Spleen (tissue), 11 donors: ENCODE data around the gene PELI3. TPM values are rescaled to one million over a fixed set of nuclear protein-coding genes. Genes with fewer than 3 reads are reported as not detected.

Source experiments
- DNase-seq: peaks from one replicate; pipeline ENCODE4 v3.0.0-alpha.2; 2020
- H3K27ac ChIP-seq, 8 donors: fragments of 200-600 bp; sonication (generic) in 7 of 8; 1 replicate in 4 of 8; 2 replicates in 4 of 8; pipeline versions ENCODE4 v1.5.0 to v1.8.0; 2016 to 2021; ENCODE audit warnings: inconsistent platforms in 4 of 8, mild to moderate bottlenecking in 4 of 8, moderate library complexity in 1 of 8
- H3K27me3 ChIP-seq, 7 donors: fragments of 200-600 bp; sonication (generic) in 6 of 7; replicated peaks in 1 of 7; 1 replicate in 4 of 7; 2 replicates in 3 of 7; pipeline versions ENCODE4 v1.5.0 to v1.8.0; 2016 to 2021; ENCODE audit warnings: inconsistent platforms in 3 of 7, mild to moderate bottlenecking in 1 of 7
- H3K36me3 ChIP-seq, 6 donors: fragments of 200-600 bp; sonication (generic) in 5 of 6; 1 replicate in 4 of 6; 2 replicates in 2 of 6; pipeline versions ENCODE4 v1.5.0 to v1.8.0; 2016 to 2021; ENCODE audit warnings: inconsistent platforms in 2 of 6
- H3K4me1 ChIP-seq, 6 donors: fragments of 200-600 bp; sonication (generic) in 5 of 6; 1 replicate in 3 of 6; 2 replicates in 3 of 6; pipeline versions ENCODE4 v1.5.0 to v1.8.0; 2016 to 2021; ENCODE audit warnings: inconsistent platforms in 3 of 6
- H3K4me3 ChIP-seq, 8 donors: fragments of 200-600 bp; sonication (generic) in 7 of 8; 1 replicate in 4 of 8; 2 replicates in 4 of 8; pipeline versions ENCODE4 v1.5.0 to v1.8.0; 2016 to 2021; ENCODE audit warnings: inconsistent platforms in 4 of 8, mild to moderate bottlenecking in 4 of 8, moderate library complexity in 2 of 8
- H3K9me3 ChIP-seq, 8 donors: fragments of 200-600 bp; sonication (generic) in 7 of 8; 1 replicate in 4 of 8; 2 replicates in 4 of 8; pipeline versions ENCODE4 v1.5.0 to v1.8.0; 2016 to 2021; ENCODE audit warnings: inconsistent platforms in 4 of 8
- POLR2A ChIP-seq, 3 donors: fragments of 450-650 bp; IDR thresholded peaks; one replicate each; pipeline ENCODE4 v1.5.1; 2017; ENCODE audit warnings: antibody characterized with exemption in 3 of 3, mild to moderate bottlenecking in 1 of 3
- POLR2AphosphoS5 ChIP-seq, 3 donors: sonication (generic); formaldehyde crosslinking; IDR thresholded peaks; one replicate each; pipeline ENCODE4 v1.5.1; 2017; ENCODE audit warnings: antibody characterized with exemption in 3 of 3
- WGBS, 5 donors: extraction: QIAGEN DNeasy Blood & Tissue Kit in 3 of 5; methylation state at CpG; one replicate each; pipeline versions ENCODE4 v1.1.5 to v1.1.7; 2013 to 2018; 5-methylcytosine and 5-hydroxymethylcytosine counted together
- intact Hi-C: fragments of 100-400 bp; cut with DNase I; formaldehyde crosslinking; loops from one replicate; pipeline ENCODE4 v1.15.0; 2023; ENCODE audit warnings: low total_unique reads
- polyA plus RNA-seq, 3 donors: library from polyadenylated mRNA; stranded (reverse); fragments of 200-250 nt; gene quantifications; one replicate each; pipeline ENCODE4 v1.2.1, GENCODE V29; 2013
- total RNA-seq, 7 donors: library from RNA; depleted of rRNA in 3 of 7; stranded (reverse); fragments of >200 nt in 3 of 7; fragmentation: NEBNext Ultra II Directional in 4 of 7; extraction: Animal tissue kit (Norgen Biotek cat#: 25700) in 4 of 7; gene quantifications; one replicate each; pipeline versions ENCODE4 v1.1.0 to v1.2.1, GENCODE V29; 2016 to 2021
- TF ChIP-seq, protein P1 (sequence below), 11 experiments: fragments of 200-600 bp in 7 of 11; fragments of 450-650 bp in 4 of 11; sonication (generic) in 4 of 11; IDR thresholded peaks in 8 of 11; conservative IDR thresholded peaks in 3 of 11; 1 replicate in 7 of 11; 2 replicates in 4 of 11; pipeline versions ENCODE4 v1.4.0 to v1.8.0; 2016 to 2021; ENCODE audit warnings: antibody characterized with exemption in 11 of 11, inconsistent platforms in 4 of 11, mild to moderate bottlenecking in 1 of 11
- donor health status: healthy with polysubstance abuse.
- donor health status: DM: no; HTN: no; CAD: no; lungs with moderate emphysema.
- donor health status: DM: no; HTN: no; CAD: no.
- donor health status: Bipolar disorder and iron deficiency.
- donor health status: healthy.
- donor health status: DM: no; HTN: no; CAD: no.
- donor health status: DM: yes; HTN: yes; CAD: no.

Gene PELI3
- total and polyA plus RNA-seq, 10 donors: 2.4 to 14.6 (median 9.7) TPM

DNA sequence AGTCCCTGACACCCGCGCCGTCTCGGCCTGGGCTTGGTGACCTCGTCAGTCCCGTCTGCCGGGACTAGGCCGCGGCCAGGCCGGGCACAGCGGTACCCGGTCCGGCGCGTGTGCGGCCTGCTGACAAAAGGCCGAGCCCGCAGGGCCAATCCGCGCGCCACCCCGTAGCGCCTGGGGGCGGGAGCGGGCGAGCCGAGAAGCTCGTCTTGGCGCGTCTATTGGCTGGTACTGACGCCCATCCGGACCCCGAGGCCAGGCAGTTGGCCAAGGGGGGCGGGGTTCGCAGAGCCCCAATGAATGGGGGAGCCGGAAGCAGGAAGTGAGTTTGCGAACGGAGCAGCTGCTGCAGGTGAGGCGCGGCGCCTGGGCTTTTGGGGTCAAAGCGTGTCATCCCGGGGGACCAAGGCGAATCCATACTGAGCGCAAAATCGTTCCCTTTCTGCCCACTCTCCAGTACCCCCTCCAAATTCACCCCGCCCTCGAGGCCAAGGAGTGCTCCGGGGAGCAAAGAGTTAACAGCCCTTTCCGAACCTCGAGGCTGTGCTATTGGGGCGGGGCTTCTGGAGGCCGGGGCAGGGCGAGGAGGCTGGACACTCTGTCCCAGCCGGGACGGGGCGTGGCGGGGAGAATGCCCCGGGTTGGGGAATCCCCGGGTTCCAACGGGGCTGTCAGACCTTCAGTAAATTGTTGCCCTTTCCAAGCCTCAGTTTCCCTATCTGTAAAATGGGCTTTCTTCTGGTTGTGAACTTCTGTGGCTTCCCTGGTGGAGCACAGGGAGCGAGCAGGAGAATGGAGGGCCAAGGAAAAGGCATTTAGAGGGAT lies 13.6 kb downstream of the PELI3 start, which contains the start of gene DPP3:
TSS of gene DPP3 (plus strand) at position 318 of the 822 bp plus-strand sequence. CDS start 1,767 bp downstream, outside the sequence.
- H3K36me3 ChIP-seq: peaks cover 0 to 40% (median 6%) of the 10 kb centered on the region in 6 donors
- peaks cover 14 to 45% (median 27%) of the 10 kb centered on the region in 6 donors for H3K4me1 ChIP-seq
- 1 to 3% (median 1%) methylated on average over 11 to 62 of the region's 62 CpGs for WGBS, 5 donors
- TF ChIP-seq, protein P1, sequence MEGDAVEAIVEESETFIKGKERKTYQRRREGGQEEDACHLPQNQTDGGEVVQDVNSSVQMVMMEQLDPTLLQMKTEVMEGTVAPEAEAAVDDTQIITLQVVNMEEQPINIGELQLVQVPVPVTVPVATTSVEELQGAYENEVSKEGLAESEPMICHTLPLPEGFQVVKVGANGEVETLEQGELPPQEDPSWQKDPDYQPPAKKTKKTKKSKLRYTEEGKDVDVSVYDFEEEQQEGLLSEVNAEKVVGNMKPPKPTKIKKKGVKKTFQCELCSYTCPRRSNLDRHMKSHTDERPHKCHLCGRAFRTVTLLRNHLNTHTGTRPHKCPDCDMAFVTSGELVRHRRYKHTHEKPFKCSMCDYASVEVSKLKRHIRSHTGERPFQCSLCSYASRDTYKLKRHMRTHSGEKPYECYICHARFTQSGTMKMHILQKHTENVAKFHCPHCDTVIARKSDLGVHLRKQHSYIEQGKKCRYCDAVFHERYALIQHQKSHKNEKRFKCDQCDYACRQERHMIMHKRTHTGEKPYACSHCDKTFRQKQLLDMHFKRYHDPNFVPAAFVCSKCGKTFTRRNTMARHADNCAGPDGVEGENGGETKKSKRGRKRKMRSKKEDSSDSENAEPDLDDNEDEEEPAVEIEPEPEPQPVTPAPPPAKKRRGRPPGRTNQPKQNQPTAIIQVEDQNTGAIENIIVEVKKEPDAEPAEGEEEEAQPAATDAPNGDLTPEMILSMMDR (IDR thresholded peaks at IDR 0.05 in 8 of 11, conservative IDR thresholded peaks at IDR 0.05 in 3 of 11): peak in 2 of 11 experiments; percentile 14 to 34
- TF ChIP-seq POLR2A (IDR thresholded peaks at IDR 0.05): peak; percentile 17 to 87 (median 65)
- TF ChIP-seq POLR2AphosphoS5 (IDR thresholded peaks at IDR 0.05): peak; percentile 88 to 96 (median 94)
- H3K27me3 ChIP-seq: no peaks in the 10 kb centered on the region
- no peaks in the 10 kb centered on the region for H3K9me3 ChIP-seq
- peak within 1 kb of the TSS; percentile 67 to 87 (median 80) for H3K4me3 ChIP-seq
- H3K27ac ChIP-seq: peak within 1 kb of the TSS; percentile 73 to 92 (median 86)
- peak; percentile 99 for DNase-seq
- intact Hi-C loops: no loop called here

DNA sequence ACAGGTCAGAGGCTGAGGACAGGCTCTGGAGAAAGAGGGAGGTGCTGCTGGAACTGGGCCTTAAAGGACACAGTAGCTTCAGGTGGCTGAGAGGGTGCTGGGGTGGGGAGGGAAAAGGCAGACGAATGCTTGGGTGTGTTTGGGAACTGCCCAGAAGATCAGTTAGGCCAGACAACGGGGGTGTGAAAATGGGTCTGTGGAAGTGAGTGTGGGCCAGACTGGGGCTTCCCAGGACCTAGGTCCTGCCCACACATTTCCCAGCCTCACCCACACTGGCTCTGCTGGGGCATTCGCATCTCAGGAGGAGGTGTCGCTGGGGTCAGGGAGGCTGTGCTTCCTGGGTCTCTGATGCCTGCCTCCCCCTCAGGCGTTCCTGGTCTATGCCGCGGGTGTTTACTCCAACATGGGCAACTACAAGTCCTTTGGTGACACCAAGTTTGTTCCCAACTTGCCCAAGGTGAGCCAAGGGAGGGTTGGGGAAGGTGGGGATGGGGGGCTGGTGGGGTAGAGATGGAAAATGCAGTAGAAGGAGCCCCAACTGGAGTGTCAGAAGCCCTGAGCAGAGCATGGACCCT lies 18.2 kb downstream of the PELI3 start:
- WGBS, 5 donors: 81 to 84% (median 81%) methylated on average over 3 to 7 of the region's 7 CpGs
- DNase-seq: no peak
- Histone ChIP-seq H3K4me1 (peaks cover 6 to 24% (median 11%) of the 10 kb centered on the region in 6 donors), H3K36me3 (peaks cover 0 to 78% (median 33%) of the 10 kb centered on the region in 6 donors), H3K4me3 (no peak overlapping the region), H3K9me3 (no peaks in the 10 kb centered on the region), H3K27me3 (no peaks in the 10 kb centered on the region), H3K27ac (no peak overlapping the region)
- intact Hi-C loops: no loop called here
- TF ChIP-seq, protein P1 (IDR thresholded peaks at IDR 0.05 in 8 of 11, conservative IDR thresholded peaks at IDR 0.05 in 3 of 11): no peak
- TF ChIP-seq POLR2AphosphoS5 (IDR thresholded peaks at IDR 0.05) (no peak), POLR2A (IDR thresholded peaks at IDR 0.05) (no peak)

DNA sequence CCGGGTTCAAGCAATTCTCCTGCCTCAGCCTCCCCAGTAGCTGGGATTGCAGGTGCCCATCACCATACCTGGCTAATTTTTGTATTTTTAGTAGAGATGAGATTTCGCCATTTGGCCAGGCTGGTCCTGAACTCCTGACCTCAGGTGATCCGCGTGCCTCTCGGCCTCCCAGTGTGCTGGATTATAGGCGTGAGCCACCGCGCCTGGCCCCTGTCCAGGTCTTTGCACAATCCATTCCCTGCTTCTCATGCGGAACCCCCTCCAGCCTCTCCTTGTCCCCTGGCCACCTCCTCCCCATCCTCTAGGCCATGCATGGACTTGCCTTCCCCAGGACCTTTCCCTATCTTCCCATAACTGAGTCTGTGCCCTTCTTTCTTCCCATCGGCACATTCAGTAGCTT lies 22.3 kb downstream of the PELI3 start:
- H3K9me3 ChIP-seq: no peaks in the 10 kb centered on the region
- WGBS, 5 donors: 94 to 97% (median 96%) methylated on average over 9 to 10 of the region's 10 CpGs
- H3K36me3 ChIP-seq: peaks cover 0 to 100% (median 53%) of the 10 kb centered on the region in 6 donors

More for the DNA sequence above, 22.3 kb downstream of the PELI3 start:
- H3K4me1 ChIP-seq: no peaks in the 10 kb centered on the region
- no peak overlapping the region for H3K27ac ChIP-seq
- intact Hi-C loops: no loop called here
- H3K4me3 ChIP-seq: no peak overlapping the region
- TF ChIP-seq, protein P1 (IDR thresholded peaks at IDR 0.05 in 8 of 11, conservative IDR thresholded peaks at IDR 0.05 in 3 of 11): no peak
- TF ChIP-seq POLR2AphosphoS5 (IDR thresholded peaks at IDR 0.05) (no peak), POLR2A (IDR thresholded peaks at IDR 0.05) (no peak)
- H3K27me3 ChIP-seq: no peaks in the 10 kb centered on the region
- DNase-seq: no peak
